CD4-positive, CD25-positive, alpha-beta regulatory T cell (primary cell): ENCODE measurements around the gene ALG8. TPM values are rescaled to one million over a fixed set of nuclear protein-coding genes. Genes with fewer than 3 reads are reported as not detected.
"Not testable (repeated sequence)": the region's sequence is repeated elsewhere in the genome, so short reads cannot be mapped to it uniquely, and the experiment has no call there.

Source experiments
- ATAC-seq, 2 donors: fragments of 150-1000 bp; cut with Tn5 transposase; one replicate each; pipeline ENCODE4 v1.10.0; 2021; ENCODE audit warnings: low read depth in 2 of 2, moderate number of reproducible peaks in 2 of 2, moderate library complexity in 1 of 2
- DNase-seq, 3 donors: peaks; one replicate each; pipeline versions ENCODE4 v3.0.0 to v3.0.0-alpha.2; 2012 to 2022; ENCODE audit warnings: mixed read lengths in 1 of 3
- H3K27ac ChIP-seq: one replicate; pipeline ENCODE4 v1.7.0; 2013; ENCODE audit warnings: mild to moderate bottlenecking, low read length; ENCODE audit not compliant: insufficient read depth, poor library complexity, severe bottlenecking
- H3K27me3 ChIP-seq: one replicate; pipeline ENCODE4 v1.7.0; 2013; ENCODE audit warnings: low read length; ENCODE audit not compliant: control insufficient read depth, insufficient read depth
- H3K36me3 ChIP-seq: one replicate; pipeline ENCODE4 v1.7.0; 2013; ENCODE audit warnings: mild to moderate bottlenecking, low read length, moderate library complexity; ENCODE audit not compliant: control insufficient read depth, insufficient read depth
- H3K4me1 ChIP-seq: 2 replicates; pipeline ENCODE4 v1.7.0; 2013; ENCODE audit warnings: mild to moderate bottlenecking, low read length; ENCODE audit not compliant: insufficient read depth, control insufficient read depth, poor library complexity, severe bottlenecking
- H3K4me3 ChIP-seq: one replicate; pipeline ENCODE4 v1.7.0; 2013; ENCODE audit warnings: low read depth, mild to moderate bottlenecking, low read length, moderate library complexity
- H3K9me3 ChIP-seq, 2 experiments: 1 replicate in 1 of 2; 2 replicates in 1 of 2; pipeline ENCODE4 v1.7.0; 2013; ENCODE audit warnings: low read length in 2 of 2, mild to moderate bottlenecking in 1 of 2, moderate library complexity in 1 of 2; ENCODE audit not compliant: control insufficient read depth in 2 of 2
- H3K27ac Mint-ChIP-seq, 3 donors: one replicate each; pipeline ENCODE4 v1.8.0; 2020 to 2022; ENCODE audit warnings: mild to moderate bottlenecking in 3 of 3, mixed read lengths in 3 of 3, moderate library complexity in 2 of 3
- H3K27me3 Mint-ChIP-seq: one replicate; pipeline ENCODE4 v1.8.0; 2022; ENCODE audit warnings: mild to moderate bottlenecking, mixed read lengths
- H3K36me3 Mint-ChIP-seq: one replicate; pipeline ENCODE4 v1.8.0; 2020; ENCODE audit warnings: mixed read lengths
- H3K4me1 Mint-ChIP-seq, 4 donors: one replicate each; pipeline ENCODE4 v1.8.0; 2020 to 2022; ENCODE audit warnings: mixed read lengths in 4 of 4, mild to moderate bottlenecking in 1 of 4
- H3K4me3 Mint-ChIP-seq, 4 donors: one replicate each; pipeline ENCODE4 v1.8.0; 2020 to 2022; ENCODE audit warnings: mild to moderate bottlenecking in 4 of 4, mixed read lengths in 4 of 4, moderate library complexity in 3 of 4
- H3K9me3 Mint-ChIP-seq, 7 donors: one replicate each; pipeline ENCODE4 v1.8.0; 2020 to 2022; ENCODE audit warnings: mixed read lengths in 7 of 7, mild to moderate bottlenecking in 3 of 7, moderate library complexity in 2 of 7
- polyA plus RNA-seq, 4 donors: library from polyadenylated mRNA; unstranded; fragments of 300-500 nt; fragmentation: Illumina TruSeq; gene quantifications; one replicate each; pipeline ENCODE4 v1.2.3, GENCODE V29; 2021
- total RNA-seq: library from RNA; stranded (reverse); gene quantifications from one replicate; pipeline ENCODE4 v1.2.3, GENCODE V29; 2022

The ALG8 gene
- total and polyA plus RNA-seq, 5 donors from 2014 or later, result 20.6 to 56.3 (median 54.2) TPM

GRCh38 chr11:78080084-78080817 is 59.2 kb downstream of the ALG8 start:
- no peak for ATAC-seq
- Mint-ChIP-seq H3K27ac (peak overlapping the region; percentile 89 to 97 (median 95)), H3K4me3 (peak overlapping the region; percentile 96 to 100 (median 98)), H3K4me1 (peaks cover 10 to 65% (median 46%) of the 10 kb centered on the region in 4 donors), H3K36me3 (no peaks in the 10 kb centered on the region), H3K27me3 (no peaks in the 10 kb centered on the region), H3K9me3 (peaks cover 0 to 1% (median 0%) of the 10 kb centered on the region in 7 donors)
- Histone ChIP-seq H3K9me3 (no peaks in the 10 kb centered on the region), H3K4me3 (peak overlapping the region; percentile 98), H3K4me1 (peaks cover 35% of the 10 kb centered on the region), H3K36me3 (no peaks in the 10 kb centered on the region), H3K27ac (peak overlapping the region; percentile 69), H3K27me3 (no peaks in the 10 kb centered on the region)
- no peak for DNase-seq

GRCh38 chr11:78079232-78080083 is 60.0 kb downstream of the ALG8 start, which contains the start of gene NDUFC2:
NDUFC2 (minus strand) TSS chr11:78079862; CDS start chr11:78079744, 118 bp downstream.
- ATAC-seq (peak; percentile 69 to 73), DNase-seq (peak; percentile 30 to 86 (median 65))
- peaks cover 35% of the 10 kb centered on the region for H3K4me1 ChIP-seq
- no peaks in the 10 kb centered on the region for H3K27me3 ChIP-seq
- peak within 1 kb of the TSS; percentile 69 for H3K27ac ChIP-seq
- Mint-ChIP-seq H3K27ac (peak within 1 kb of the TSS; percentile 89 to 97 (median 95)), H3K4me3 (peak within 1 kb of the TSS; percentile 96 to 100 (median 98)), H3K36me3 (no peaks in the 10 kb centered on the region), H3K4me1 (peaks cover 10 to 71% (median 53%) of the 10 kb centered on the region in 4 donors), H3K9me3 (peaks cover 0 to 1% (median 0%) of the 10 kb centered on the region in 7 donors), H3K27me3 (no peaks in the 10 kb centered on the region)
- H3K9me3 ChIP-seq, result no peaks in the 10 kb centered on the region
- no peaks in the 10 kb centered on the region for H3K36me3 ChIP-seq
- H3K4me3 ChIP-seq, result peak within 1 kb of the TSS; percentile 98

DNA sequence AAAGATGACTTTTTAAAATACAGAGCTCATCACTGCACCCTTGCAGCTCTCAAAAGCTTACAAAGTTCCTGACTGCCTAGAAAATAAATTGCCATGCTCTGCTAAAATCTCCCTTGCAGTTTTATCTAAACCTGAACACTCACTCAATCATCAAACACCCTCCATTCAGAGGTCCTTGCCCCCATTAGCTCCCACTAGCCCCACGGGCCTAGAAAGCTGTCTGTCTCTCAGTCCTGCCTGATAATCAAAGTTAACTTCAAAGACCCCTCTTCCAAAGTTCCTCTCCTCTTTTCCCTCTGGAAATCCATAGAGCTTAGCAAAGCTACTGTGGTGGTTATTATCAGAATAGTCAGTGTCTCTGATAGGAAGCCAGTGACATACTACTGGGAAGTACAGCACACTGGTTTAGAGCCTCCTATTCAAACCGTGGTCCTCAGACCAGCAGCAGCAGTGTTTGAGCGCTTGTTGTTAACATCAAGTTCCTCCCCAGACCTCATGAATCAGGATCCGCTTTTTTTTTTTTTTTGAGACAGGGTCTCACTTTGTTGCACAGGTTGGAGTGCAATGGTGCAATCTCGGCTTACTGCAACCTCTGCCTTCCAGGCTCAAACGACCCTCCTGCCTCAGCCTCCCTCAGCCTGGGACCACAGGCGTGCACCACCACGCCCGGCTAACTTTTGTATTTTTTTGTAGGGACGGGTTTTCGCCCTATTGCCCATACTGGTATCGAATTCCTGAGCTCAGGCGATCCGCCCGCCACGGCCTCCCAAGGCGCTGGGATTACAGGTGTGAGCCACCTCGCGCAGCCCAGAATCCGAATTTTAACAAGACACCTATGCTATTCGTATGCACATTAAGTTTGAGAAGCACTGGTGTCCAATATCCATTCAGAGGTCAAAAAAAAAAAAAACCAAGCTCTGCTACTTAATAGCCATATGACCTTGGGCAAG is 60.9 kb downstream of the ALG8 start:
- Histone ChIP-seq H3K9me3 (no peaks in the 10 kb centered on the region), H3K4me3 (peak overlapping the region; percentile 98), H3K4me1 (peaks cover 35% of the 10 kb centered on the region), H3K36me3 (no peaks in the 10 kb centered on the region), H3K27ac (no peak overlapping the region), H3K27me3 (no peaks in the 10 kb centered on the region)
- ATAC-seq, result no peak
- Mint-ChIP-seq H3K27me3 (no peaks in the 10 kb centered on the region), H3K36me3 (no peaks in the 10 kb centered on the region), H3K4me3 (peak overlapping the region; percentile 96 to 100 (median 98)), H3K9me3 (peaks cover 0 to 1% (median 0%) of the 10 kb centered on the region in 7 donors), H3K4me1 (peaks cover 10 to 77% (median 54%) of the 10 kb centered on the region in 4 donors), H3K27ac (peak overlapping the region; percentile 89 to 97 (median 95))
- no peak for DNase-seq

DNA sequence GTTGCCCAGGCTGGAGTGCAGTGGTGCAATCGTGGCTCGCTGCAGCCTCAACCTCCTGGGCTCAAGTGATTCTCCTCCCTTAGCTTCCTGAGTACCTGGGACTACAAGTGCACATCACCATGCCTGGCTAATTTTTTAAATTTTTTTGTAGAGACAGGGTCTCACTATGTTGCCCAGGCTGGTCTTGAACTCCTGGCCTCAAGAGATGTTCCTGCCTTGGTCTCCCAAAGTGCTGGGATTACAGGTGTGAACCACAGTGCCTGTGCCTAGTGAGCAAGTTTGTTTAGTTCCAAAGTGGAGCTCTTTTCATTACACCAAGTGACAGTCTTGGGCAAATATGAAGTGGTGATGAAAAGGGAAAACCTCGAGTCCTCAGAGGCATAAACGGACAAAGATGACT is 61.8 kb downstream of the ALG8 start:
- not testable (repeated sequence) for H3K36me3 Mint-ChIP-seq, H3K27me3 Mint-ChIP-seq, H3K27ac ChIP-seq, H3K36me3 ChIP-seq, H3K27me3 ChIP-seq, H3K9me3 Mint-ChIP-seq, DNase-seq, H3K9me3 ChIP-seq, ATAC-seq
- Mint-ChIP-seq H3K4me3 (peak overlapping the region; percentile 96 to 100 (median 98)), H3K27ac (peak overlapping the region in 2 of 3 donors; percentile 81 to 97), H3K4me1 (peaks cover 10 to 80% (median 57%) of the 10 kb centered on the region in 4 donors)
- peaks cover 35% of the 10 kb centered on the region for H3K4me1 ChIP-seq
- H3K4me3 ChIP-seq, result peak overlapping the region; percentile 98

DNA sequence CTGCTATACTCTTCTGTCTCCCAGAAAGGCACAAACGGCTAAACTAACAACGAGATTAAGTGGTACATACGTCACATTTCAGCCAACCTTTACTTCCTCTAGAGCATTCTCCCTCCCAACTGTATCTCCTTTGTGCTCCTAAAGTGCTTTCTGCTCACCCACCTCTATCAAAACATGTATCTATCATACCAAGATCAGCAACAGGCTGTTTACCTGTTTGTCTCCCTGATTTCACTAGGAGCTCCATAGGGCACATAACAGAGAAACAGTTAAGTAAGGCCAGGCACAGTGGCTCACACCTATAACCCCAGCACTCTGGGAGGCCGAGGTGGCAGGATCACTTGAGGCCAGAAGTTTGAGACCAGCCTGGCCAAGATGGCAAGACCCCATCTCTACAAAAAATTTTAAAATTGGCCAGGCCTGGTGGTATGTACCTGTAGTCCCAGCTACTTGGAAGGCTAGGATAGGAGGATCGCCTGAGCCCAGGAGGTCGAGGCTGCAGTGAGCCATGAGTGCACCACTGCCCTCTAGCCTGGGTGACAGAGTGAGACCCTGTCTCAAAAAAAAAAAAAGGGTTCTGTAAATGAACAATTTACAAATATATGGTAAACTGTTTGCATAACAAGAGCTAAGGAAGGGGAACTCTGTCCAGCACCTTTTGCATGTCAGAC is 62.6 kb downstream of the ALG8 start:
- DNase-seq (no peak), ATAC-seq (no peak)
- Histone ChIP-seq H3K27ac (no peak overlapping the region), H3K27me3 (no peaks in the 10 kb centered on the region), H3K36me3 (peaks cover 6% of the 10 kb centered on the region), H3K9me3 (no peaks in the 10 kb centered on the region), H3K4me3 (peak overlapping the region; percentile 67), H3K4me1 (peaks cover 35% of the 10 kb centered on the region)
- Mint-ChIP-seq H3K27ac (peak overlapping the region; percentile 34 to 67 (median 48)), H3K27me3 (no peaks in the 10 kb centered on the region), H3K9me3 (peaks cover 0 to 1% (median 0%) of the 10 kb centered on the region in 7 donors), H3K36me3 (peaks cover 6% of the 10 kb centered on the region), H3K4me1 (peaks cover 10 to 78% (median 58%) of the 10 kb centered on the region in 4 donors), H3K4me3 (peak overlapping the region; percentile 8 to 100 (median 66))

DNA sequence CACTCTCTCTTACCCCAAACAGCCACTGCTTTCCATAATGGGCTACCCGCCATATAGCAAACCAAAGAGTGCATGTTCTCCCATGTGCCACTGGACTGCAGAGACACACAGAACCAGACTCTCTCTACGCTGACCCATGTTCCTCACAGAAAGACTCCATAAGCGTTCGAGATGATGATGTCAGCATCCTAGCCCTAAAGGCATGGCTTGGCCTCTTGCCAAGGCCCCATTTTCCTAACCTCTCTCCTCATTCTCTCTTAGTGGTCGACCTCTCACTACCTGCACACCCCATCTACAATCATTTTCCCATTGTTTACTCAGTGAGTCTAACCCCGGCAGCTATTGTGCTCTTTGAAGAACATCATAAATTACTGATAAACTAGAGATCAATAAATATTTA is 64.7 kb downstream of the ALG8 start:
- H3K27ac Mint-ChIP-seq, result peak overlapping the region in 1 of 3 donors; percentile 65
- H3K4me3 Mint-ChIP-seq, result peak overlapping the region in 1 of 4 donors; percentile 34
- ATAC-seq, result no peak
- H3K36me3 Mint-ChIP-seq, result peaks cover 16% of the 10 kb centered on the region
- no peaks in the 10 kb centered on the region for H3K9me3 ChIP-seq
- H3K9me3 Mint-ChIP-seq, result no peaks in the 10 kb centered on the region
- peaks cover 27% of the 10 kb centered on the region for H3K36me3 ChIP-seq
- no peaks in the 10 kb centered on the region for H3K27me3 ChIP-seq
- H3K27ac ChIP-seq, result no peak overlapping the region
- no peak for DNase-seq
- no peaks in the 10 kb centered on the region for H3K27me3 Mint-ChIP-seq
- peaks cover 14 to 60% (median 47%) of the 10 kb centered on the region in 4 donors for H3K4me1 Mint-ChIP-seq
- peaks cover 30% of the 10 kb centered on the region for H3K4me1 ChIP-seq
- H3K4me3 ChIP-seq, result no peak overlapping the region
